ENCODE measurements around the gene DYNLT4.
"Not testable (repeated sequence)": the region's sequence is repeated elsewhere in the genome, so short reads cannot be mapped to it uniquely, and the experiment has no call there.

DYNLT4 gene

GRCh38 chr1:44799770-44800584 is 7.2 kb downstream of the DYNLT4 start, which contains the start of gene PLK3:
TSS of gene PLK3 (plus strand) at chr1:44800377. CDS start at chr1:44800464, 87 bp downstream.
- H3K27me3 ChIP-seq, result no peaks in the 10 kb centered on the region
- TF ChIP-seq, protein P1, sequence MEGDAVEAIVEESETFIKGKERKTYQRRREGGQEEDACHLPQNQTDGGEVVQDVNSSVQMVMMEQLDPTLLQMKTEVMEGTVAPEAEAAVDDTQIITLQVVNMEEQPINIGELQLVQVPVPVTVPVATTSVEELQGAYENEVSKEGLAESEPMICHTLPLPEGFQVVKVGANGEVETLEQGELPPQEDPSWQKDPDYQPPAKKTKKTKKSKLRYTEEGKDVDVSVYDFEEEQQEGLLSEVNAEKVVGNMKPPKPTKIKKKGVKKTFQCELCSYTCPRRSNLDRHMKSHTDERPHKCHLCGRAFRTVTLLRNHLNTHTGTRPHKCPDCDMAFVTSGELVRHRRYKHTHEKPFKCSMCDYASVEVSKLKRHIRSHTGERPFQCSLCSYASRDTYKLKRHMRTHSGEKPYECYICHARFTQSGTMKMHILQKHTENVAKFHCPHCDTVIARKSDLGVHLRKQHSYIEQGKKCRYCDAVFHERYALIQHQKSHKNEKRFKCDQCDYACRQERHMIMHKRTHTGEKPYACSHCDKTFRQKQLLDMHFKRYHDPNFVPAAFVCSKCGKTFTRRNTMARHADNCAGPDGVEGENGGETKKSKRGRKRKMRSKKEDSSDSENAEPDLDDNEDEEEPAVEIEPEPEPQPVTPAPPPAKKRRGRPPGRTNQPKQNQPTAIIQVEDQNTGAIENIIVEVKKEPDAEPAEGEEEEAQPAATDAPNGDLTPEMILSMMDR (IDR thresholded peaks at IDR 0.05; ENCODE audit: low read depth, low read length), result peak; percentile 61
- H3K4me1 ChIP-seq, result peaks cover 5% of the 10 kb centered on the region
- peak within 1 kb of the TSS; percentile 65 for H3K4me3 ChIP-seq (ENCODE audit: low read depth, low read length)
- H3K36me3 ChIP-seq, result no peaks in the 10 kb centered on the region
- DNase-seq, result peak; percentile 94
- no peaks in the 10 kb centered on the region for H3K9me3 ChIP-seq

DNA sequence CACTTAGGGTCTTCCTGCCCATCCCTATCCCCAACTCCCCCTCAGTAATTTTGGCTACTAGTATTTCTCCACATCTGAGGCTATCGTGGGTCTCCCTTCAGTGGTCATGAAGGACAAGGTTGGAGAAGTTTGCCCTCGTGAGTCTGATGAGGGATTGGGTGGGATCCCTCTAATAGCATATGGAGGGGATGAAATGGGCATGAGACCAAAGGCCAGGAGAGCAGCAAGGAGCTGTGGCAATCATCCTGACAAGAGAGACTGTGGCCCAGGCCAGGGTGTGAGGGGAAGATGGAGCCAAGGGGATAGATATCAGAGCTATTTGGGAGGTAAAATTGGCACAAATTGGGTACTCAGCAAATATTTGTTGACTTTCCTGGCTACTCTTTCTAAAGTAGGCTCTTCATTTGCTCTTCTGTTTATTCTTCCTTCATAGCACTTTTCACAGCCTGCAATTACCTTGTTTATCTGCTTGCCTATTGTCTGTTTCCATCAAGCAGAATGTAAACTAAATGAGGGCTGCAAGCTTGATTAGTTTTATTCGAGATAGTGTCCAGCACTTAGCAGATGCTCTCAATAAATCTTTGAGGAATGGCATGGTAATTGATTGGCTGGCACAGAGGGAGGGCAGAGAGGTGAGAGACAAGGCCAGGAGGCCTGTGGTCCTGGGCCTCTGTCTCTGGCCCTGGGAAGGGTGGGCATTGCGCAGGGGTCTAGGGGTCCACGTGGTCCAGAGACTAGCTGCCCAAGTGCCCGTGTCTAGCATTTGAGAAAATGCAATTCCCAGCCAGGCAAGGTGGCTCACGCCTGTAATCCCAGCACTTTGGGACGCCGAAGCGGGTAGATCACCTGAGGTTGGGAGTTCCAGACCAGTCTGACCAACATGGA is 8.4 kb downstream of the DYNLT4 start:
- TF ChIP-seq, protein P1 (IDR thresholded peaks at IDR 0.05; ENCODE audit: low read depth, low read length), result no peak
- peaks cover 5% of the 10 kb centered on the region for H3K4me1 ChIP-seq
- no peak for DNase-seq

DNA sequence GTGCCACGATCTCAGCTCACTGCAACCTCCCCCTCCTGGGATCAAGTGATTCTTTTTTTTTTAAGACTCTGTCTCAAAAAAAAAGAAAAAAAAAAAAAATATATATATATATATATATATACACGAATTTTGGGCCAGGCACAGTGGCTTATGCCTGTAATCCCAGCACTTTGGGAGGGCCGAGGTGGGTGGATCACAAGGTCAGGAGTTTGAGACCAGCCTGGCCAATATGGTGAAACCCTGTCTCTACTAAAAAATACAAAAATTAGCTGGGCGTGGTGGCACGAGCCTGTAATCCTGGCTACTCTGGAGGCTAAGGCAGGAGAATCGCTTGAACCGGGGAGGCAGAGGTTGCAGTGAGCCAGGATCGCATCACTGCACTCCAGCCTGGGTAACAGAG is 9.3 kb downstream of the DYNLT4 start:
- H3K27me3 ChIP-seq; H3K4me1 ChIP-seq; H3K9me3 ChIP-seq; DNase-seq; H3K4me3 ChIP-seq (ENCODE audit: low read depth, low read length); H3K36me3 ChIP-seq: not testable (repeated sequence)

More for the DNA sequence above, 8.4 kb downstream of the DYNLT4 start:
- no peak overlapping the region for H3K4me3 ChIP-seq (ENCODE audit: low read depth, low read length)
- no peaks in the 10 kb centered on the region for H3K9me3 ChIP-seq
- H3K27me3 ChIP-seq, result no peaks in the 10 kb centered on the region
- no peaks in the 10 kb centered on the region for H3K36me3 ChIP-seq

DNA sequence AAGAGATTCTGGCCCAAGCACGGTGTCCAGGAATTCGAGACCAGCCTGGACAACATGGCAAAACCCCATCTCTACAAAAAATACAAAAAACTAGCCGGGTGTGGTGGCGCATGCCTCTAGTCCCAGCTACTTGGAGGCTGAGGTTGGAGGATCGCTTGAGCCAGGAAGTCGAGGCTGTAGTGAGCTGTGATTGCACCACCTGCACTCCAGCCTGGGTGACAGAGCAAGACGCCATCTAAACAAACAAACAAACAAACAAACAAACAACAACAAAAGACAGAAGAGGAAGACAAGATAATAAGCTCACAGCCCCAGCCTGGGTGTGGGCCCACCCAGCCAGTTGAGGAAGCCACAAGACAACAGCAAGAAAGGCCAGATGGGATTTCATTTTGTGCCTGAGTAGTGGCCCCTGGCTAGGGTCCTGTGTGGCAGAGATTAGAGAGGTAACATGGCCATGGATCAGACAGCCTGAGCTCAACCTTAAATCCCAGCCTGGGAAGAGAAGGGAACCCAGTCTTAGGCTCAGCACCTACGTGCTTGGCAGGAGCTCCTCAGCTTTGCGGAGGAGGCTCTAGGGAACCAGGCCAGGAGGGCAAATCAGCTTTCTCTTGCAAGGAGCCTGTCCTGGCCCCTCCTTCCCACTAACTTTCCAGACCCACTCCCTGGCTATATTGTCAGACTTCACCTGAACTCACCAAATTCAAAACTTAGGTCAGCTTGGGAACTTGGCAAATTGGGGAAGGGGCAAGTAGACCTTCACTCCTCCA is 14.2 kb downstream of the DYNLT4 start:
- TF ChIP-seq, protein P1 (IDR thresholded peaks at IDR 0.05; ENCODE audit: low read depth, low read length), result no peak
- Histone ChIP-seq H3K36me3 (no peaks in the 10 kb centered on the region), H3K4me3 (ENCODE audit: low read depth, low read length) (no peak overlapping the region), H3K4me1 (no peaks in the 10 kb centered on the region), H3K27me3 (no peaks in the 10 kb centered on the region), H3K9me3 (no peaks in the 10 kb centered on the region)
- no peak for DNase-seq

DNA sequence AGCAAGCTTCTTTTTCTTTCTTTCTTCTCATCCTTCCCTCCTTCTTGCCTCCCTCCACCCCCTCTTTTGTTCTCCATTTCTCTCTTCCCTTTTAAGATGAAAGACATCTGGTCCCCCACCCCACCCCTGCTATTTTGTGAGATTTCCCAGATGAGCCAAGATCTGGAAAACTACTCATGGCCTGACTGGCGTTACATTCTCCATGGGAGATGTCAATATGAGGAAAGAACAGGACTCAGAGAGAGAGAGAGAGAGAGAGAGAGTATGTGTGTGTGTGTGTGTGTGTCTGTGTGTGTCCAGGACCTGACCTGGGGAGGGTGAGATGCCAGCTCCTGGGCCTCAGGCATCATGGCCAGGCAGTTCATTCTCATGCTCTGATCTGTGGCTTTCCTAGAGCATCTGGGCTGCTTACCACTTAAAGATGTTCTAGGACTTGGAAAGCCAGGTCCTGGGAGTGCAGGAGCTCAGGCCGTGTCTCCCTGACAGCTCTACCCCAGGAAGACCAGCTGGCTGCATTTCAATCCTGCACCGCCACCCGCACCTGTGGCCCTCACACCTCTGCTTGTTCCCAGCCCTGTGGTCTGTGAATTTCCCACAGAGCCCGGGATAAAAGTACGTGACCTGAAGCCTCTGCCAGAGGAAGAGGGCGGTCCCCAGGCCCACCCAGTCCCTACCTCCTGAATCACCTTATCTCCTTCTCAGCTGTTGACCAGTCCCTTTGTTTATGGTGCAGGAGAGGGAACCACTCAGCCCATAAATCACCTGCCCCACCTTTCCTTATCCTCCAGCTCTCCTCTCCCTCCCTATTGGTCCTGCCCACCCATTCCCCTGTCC is 16.0 kb downstream of the DYNLT4 start:
- H3K27me3 ChIP-seq, result no peaks in the 10 kb centered on the region
- H3K9me3 ChIP-seq, result no peaks in the 10 kb centered on the region
- no peak overlapping the region for H3K4me3 ChIP-seq (ENCODE audit: low read depth, low read length)
- TF ChIP-seq, protein P1 (IDR thresholded peaks at IDR 0.05; ENCODE audit: low read depth, low read length), result no peak
- H3K4me1 ChIP-seq, result no peaks in the 10 kb centered on the region
- no peak for DNase-seq
- H3K36me3 ChIP-seq, result no peaks in the 10 kb centered on the region

Data from BE2C (cell line).